GM03348 (cell line): ENCODE measurements around the gene SNX8.

Experiments used
- DNase-seq: peaks from one replicate; pipeline ENCODE4 v3.0.0; 2012; ENCODE audit warnings: low spot score

The SNX8 gene

DNA sequence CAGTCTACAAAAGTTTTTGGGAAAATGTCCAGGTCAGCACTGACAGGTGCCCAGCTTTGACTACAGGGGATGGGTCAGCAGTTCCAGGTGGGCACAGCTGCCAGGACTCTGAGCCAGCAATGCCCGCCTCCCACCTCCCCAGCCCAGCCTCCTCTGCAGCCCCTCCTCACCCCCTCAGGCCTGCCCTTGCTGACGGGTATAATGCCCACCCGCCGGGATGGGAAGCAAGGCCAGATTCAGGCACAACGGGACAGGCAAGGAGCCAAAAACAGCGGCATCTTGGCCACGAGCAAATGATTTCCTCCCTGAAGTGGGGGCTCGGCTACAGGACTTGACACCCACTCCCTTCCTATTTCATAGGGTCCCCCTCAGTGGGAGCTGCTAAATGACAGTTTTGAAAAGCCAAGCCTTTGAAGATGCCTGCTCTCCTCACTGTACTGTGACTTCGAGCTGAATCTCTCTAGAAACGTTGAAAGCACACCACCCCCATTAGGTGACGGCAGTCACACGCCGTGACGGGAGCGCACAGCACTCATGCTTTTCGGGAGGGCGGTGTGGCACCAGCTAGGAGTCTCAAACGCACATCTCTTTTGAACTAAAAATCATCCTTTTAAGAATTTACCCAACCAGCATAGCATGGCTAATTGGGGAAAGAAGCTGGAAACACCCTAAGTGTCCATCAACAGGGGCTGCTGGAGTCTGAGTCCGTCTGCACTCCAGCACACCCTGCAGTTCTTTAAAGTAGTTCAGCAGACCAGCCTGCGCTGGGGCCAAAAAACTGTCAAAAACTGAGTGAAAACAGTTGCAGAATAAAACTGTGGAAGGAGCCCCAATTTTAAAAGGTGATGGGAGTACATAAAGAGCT lies 111.1 kb downstream of the SNX8 start:
- DNase-seq = no peak

DNA sequence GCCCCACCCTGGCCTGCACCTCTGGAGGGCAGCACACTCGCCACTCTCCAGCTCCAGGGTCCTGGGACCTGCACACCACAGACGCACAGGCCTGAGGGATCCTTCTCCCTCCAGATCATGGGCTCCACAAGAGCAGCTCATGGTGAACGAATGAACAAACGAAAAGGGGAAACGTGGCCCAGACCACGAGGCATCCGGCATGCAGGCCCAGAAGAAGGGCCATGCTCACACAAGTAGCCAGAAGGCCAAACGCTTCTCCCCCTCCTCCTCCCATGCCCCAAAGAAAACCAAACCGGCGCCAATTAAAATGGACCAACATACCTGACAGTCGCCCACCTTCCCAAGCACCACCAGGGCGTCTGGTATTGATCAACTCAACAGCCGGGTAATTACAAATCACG lies 111.9 kb downstream of the SNX8 start:
- no peak for DNase-seq
